Skeletal muscle satellite cell (primary cell): ENCODE results near the gene BTG2.
A peak's percentile ranks its signal among the peaks of the same experiment; 100 is the strongest.

Experiments
- H3K27me3 ChIP-seq: 2 replicates; pipeline ENCODE4 v1.7.0; 2013; ENCODE audit warnings: low read length; ENCODE audit not compliant: control insufficient read depth, insufficient read depth
- H3K36me3 ChIP-seq: 2 replicates; pipeline ENCODE4 v1.7.0; 2013; ENCODE audit warnings: mild to moderate bottlenecking, control low read depth, low read length; ENCODE audit not compliant: insufficient read depth
- H3K4me1 ChIP-seq: 2 replicates; pipeline ENCODE4 v1.7.0; 2013; ENCODE audit warnings: low read length; ENCODE audit not compliant: control insufficient read depth, insufficient read depth
- H3K4me2 ChIP-seq: 2 replicates; pipeline ENCODE4 v1.7.0; 2013; ENCODE audit warnings: mild to moderate bottlenecking, low read length
- H3K4me3 ChIP-seq: 2 replicates; pipeline ENCODE4 v1.7.0; 2013; ENCODE audit warnings: low read length
- H3K9ac ChIP-seq: 2 replicates; pipeline ENCODE4 v1.7.0; 2013; ENCODE audit warnings: mild to moderate bottlenecking, low read depth, low read length, moderate library complexity
- H3K9me3 ChIP-seq: replicated peaks from 2 replicates; pipeline ENCODE4 v1.7.0; 2013; ENCODE audit warnings: mild to moderate bottlenecking, control low read depth, low read length

The BTG2 gene

DNA sequence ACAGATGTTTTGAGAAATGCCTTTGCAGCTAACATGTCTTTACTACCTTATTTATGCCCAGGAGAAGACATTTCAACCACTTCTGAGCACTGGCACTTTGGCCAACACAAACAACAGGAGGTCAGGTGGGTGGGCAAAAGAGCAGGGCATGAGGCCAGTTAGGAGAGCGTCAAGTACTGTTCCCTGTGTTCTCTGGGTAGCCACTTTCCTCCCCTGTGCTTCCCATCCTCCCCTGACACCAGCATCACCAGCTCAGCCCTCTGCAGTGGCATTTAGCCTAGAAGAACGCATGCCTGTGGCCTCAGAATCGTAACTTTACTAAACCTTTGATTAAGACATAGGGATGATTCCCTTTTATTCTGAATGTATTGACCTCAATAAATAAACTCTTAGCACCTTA is 18.3 kb downstream of the BTG2 start:
- Histone ChIP-seq H3K9me3 (no peaks in the 10 kb centered on the region), H3K4me2 (no peak overlapping the region), H3K27me3 (peaks cover 58% of the 10 kb centered on the region), H3K9ac (no peak overlapping the region), H3K4me1 (peaks cover 20% of the 10 kb centered on the region), H3K36me3 (no peaks in the 10 kb centered on the region), H3K4me3 (no peak overlapping the region)

DNA sequence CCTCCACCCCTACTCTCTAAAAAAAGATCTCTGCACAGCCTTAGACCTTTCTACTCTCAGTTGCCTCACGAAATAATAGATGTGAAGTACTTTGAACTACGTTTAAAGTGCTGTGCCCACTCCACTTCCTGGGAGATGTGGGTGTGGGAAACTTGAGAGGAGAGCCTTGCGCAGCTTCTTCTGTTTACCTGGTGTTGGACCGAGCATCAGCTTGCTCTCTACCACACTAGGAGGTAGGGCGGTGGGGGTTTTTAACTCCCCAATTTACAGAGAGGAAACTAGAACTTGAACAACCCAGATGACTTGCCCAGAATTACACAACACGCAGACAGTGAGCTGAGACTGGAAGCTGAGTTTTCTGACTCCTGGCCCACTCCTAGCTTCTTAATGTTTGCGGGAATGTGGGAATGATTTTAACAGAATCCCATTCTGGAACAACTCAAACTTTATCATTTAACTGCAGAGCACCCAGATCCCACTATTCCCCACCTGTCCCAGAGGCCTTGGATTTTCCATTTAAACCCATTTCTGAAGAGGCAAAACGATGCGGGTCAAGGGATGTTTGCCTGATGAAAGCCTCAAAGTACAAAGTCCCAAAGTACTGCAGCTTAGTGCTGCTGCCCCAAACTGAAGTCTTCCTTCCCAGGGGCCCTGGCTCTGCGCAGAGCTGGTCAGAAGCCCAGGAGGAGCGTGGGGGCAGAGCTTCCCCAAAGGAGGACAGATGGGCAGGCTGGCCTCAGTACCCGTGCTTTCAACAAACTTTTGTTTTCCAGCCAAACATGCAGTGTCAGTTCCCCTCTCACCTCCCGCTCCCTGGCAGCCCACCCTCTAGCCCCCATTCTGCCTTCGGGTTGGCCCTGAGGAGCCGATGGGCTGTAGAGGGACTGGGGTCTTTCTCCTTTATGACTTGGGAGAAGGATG is 19.0 kb downstream of the BTG2 start:
- peaks cover 58% of the 10 kb centered on the region for H3K27me3 ChIP-seq
- H3K36me3 ChIP-seq = no peaks in the 10 kb centered on the region
- no peak overlapping the region for H3K4me2 ChIP-seq
- peaks cover 20% of the 10 kb centered on the region for H3K4me1 ChIP-seq
- no peaks in the 10 kb centered on the region for H3K9me3 ChIP-seq
- H3K4me3 ChIP-seq = no peak overlapping the region
- H3K9ac ChIP-seq = no peak overlapping the region

DNA sequence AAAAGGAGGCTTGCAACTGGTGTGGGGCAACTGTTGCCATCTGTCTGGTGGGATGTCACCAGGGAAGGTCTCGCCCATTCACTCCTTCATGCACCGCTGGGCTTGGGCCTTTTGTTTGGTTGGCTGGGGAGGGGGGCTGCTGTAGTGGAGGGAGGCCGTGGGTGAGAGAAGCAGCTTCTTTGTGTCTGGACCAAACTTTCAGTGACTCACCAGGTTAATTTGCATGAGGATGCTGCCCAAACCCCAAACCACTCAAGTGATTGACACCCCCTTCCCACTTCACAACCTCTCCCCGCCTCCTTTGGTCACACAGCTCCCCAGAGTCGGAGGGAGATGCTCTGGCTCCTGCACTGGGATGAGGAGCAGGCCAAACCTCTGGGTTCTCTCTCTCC is 19.7 kb downstream of the BTG2 start:
- peaks cover 62% of the 10 kb centered on the region for H3K27me3 ChIP-seq
- H3K4me1 ChIP-seq = peaks cover 20% of the 10 kb centered on the region
- H3K36me3 ChIP-seq = no peaks in the 10 kb centered on the region
- no peak overlapping the region for H3K4me2 ChIP-seq
- H3K9me3 ChIP-seq = no peaks in the 10 kb centered on the region
- no peak overlapping the region for H3K4me3 ChIP-seq
- no peak overlapping the region for H3K9ac ChIP-seq

DNA sequence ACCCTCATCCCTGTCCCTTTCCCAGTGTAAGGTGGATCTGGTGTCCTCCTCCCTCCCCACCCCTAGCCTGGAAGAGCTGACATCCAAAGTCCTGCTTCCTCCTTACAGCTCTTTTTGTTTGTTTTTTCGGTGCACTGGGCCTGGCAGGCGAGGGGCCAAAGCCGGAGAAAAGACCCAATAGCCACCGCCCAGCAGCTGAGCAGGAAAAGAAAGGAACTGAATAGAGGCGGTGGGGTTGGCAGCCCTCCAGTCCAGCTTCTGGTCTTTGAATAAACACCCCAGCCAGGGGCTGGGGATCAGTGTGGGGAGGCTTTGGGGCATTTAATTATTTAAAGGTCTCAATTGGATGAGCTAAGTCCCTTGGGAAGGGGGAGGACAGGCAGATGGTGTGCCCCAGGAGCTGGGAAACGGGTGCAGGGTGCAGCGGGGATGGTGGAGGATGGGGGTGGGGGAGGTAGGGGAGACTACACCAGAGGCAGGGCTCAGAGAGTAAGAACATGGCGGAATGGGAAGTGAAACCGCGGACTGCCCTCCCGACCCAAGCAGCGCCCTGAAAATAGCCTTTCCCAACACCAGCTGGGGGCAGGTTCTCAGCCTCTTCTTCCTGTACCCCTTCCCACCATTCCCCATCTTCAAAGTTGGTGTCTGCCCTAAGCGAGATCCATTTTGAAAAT is 20.2 kb downstream of the BTG2 start:
- H3K9me3 ChIP-seq = no peaks in the 10 kb centered on the region
- no peaks in the 10 kb centered on the region for H3K36me3 ChIP-seq
- no peak overlapping the region for H3K4me3 ChIP-seq
- H3K27me3 ChIP-seq = peaks cover 59% of the 10 kb centered on the region
- no peak overlapping the region for H3K4me2 ChIP-seq
- H3K4me1 ChIP-seq = peaks cover 17% of the 10 kb centered on the region
- H3K9ac ChIP-seq = no peak overlapping the region

DNA sequence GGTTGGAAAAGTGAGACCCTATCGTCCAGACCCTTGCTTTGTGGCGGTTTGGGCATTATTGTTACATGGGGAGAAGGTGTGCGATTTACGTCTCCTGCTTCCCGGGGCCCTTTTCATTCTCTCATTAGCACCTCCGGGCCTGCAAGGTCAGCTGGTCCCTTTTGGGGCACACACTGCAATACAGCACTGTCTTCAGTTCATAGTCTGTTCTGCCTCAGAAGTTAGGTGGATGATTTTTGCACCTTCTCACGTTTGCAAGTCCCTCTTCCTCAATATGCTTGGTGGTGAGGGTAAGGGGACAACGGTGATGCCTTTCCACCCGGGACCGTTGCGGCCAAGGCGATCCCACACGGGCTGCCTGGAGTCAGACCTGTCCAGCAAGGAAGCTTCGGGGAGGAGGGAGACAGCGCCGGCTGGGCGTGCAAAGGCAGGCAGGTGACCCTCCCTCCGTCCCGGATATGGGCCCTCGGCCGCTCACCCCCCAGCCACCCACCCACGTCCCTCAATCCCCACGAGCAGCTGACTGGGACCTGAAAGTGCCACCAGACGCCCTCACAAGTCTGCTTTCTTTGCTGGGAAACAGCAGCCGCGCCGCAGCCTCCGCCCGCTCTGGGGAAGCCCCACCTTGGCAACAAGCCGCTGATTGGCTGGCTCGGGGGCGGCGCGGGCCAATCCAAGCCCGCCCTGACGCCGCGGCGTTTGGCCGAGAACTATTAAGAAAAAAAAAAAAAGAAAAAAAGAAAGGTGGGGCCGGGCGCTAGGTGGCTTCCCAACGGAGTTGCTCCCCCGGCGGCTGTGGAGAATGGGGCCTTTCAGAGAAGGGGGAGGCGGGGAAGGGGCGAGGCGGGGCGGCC is 21.7 kb downstream of the BTG2 start:
- Histone ChIP-seq H3K4me3 (peak overlapping the region; percentile 74), H3K27me3 (peaks cover 53% of the 10 kb centered on the region), H3K9ac (peak overlapping the region; percentile 65), H3K9me3 (no peaks in the 10 kb centered on the region), H3K4me1 (peaks cover 17% of the 10 kb centered on the region), H3K36me3 (no peaks in the 10 kb centered on the region), H3K4me2 (peak overlapping the region; percentile 92)

DNA sequence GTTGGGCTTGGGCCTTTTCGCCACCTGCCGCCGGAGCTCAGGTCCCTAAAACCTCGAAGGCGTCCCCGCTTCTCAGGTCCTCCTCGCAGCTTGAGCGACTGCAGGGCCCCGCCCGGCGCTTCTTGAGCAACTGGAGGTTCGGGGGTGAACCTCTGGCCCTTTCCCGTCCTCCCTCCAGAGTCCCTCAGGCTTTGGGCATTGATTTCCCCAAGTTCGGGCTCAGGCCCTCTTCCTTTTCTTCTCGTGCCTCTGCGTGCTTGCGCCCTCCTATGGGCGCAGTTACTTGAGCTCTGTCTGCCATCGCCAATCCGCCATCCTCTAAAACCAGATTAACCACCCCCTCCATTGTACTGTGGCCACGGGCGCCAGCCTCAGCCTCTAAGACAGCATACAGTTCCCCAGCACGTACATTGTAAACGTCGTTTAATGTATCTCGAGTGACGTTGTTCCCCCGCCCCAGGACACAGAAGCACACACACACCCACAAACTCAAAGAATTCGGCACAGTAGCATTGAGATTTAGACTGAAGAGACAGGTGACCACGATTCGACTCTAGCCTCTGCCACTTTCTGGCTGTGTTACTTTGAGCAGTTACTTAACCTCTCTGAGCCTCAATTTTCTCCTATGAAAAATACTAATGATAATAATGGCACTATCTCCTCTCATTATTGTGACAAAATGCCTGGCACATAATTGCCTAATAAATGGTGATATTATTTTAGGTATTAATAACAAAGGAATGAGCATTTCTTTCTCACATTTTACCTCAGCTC is 22.6 kb downstream of the BTG2 start:
- Histone ChIP-seq H3K4me1 (peaks cover 17% of the 10 kb centered on the region), H3K9me3 (no peaks in the 10 kb centered on the region), H3K27me3 (peaks cover 45% of the 10 kb centered on the region), H3K4me3 (peak overlapping the region; percentile 70), H3K9ac (peak overlapping the region; percentile 65), H3K36me3 (no peaks in the 10 kb centered on the region), H3K4me2 (peak overlapping the region; percentile 92)

DNA sequence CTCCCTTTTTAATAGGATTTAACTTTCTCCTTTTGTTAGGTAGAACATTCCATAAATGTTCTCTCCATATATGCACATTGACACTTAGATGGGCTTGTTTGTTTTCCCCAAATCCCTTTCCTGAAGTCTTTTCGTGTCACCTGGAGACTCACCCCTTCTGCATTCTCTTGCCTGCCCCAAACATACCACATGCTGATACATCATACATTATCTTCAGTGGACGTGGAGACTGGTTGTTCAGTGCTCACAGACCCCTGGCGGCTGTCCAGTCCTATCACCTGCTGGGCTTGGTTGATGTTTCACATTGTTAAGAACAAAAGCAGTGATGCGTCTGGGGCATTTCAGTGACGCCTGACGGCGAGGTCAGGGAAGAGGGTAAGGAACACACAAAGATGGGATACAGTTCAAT is 23.4 kb downstream of the BTG2 start:
- no peaks in the 10 kb centered on the region for H3K36me3 ChIP-seq
- H3K9ac ChIP-seq = no peak overlapping the region
- H3K4me2 ChIP-seq = no peak overlapping the region
- no peak overlapping the region for H3K4me3 ChIP-seq
- H3K4me1 ChIP-seq = peaks cover 17% of the 10 kb centered on the region
- H3K27me3 ChIP-seq = peaks cover 41% of the 10 kb centered on the region
- H3K9me3 ChIP-seq = no peaks in the 10 kb centered on the region

DNA sequence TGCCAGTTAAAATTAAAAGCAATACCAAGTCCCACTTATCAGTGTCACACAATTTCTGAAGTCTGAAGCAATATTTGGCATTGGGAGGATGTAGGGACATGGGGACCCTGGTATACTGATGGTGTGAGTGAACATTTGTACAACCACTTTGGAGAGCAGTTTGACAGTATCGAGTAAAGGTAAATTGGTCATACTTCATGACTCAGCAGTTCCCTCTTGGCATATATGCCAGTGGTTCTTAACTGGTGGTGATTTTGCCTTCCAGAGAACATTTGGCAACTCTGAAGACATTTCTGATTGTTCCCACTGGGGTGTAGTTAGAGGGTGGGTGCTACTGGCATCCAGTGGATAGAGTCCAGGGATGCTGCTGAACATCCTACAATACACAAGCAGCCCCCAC is 25.9 kb downstream of the BTG2 start:
- Histone ChIP-seq H3K4me3 (no peak overlapping the region), H3K27me3 (peaks cover 29% of the 10 kb centered on the region), H3K9me3 (no peaks in the 10 kb centered on the region), H3K4me1 (peaks cover 17% of the 10 kb centered on the region), H3K9ac (no peak overlapping the region), H3K36me3 (no peaks in the 10 kb centered on the region), H3K4me2 (no peak overlapping the region)

DNA sequence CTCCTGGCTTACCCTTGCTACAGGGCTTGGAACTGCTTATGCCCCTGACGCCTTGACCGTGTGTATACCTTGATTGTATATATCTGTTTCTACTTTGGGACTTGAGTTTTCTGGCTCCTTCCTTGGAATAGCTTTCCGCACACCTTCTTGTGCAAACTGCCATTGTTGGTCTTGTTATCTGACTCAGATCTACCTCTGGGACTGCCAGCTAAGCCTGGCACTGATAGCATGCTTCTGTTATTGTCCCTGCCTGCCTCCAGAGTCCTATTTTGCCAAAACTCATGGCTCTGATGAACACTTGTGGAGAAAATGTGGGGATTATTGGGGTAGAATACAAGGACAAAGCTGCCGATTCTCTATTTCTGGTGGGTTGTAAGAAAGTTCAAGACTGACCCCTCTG is 30.2 kb downstream of the BTG2 start:
- H3K4me1 ChIP-seq = peaks cover 5% of the 10 kb centered on the region

DNA sequence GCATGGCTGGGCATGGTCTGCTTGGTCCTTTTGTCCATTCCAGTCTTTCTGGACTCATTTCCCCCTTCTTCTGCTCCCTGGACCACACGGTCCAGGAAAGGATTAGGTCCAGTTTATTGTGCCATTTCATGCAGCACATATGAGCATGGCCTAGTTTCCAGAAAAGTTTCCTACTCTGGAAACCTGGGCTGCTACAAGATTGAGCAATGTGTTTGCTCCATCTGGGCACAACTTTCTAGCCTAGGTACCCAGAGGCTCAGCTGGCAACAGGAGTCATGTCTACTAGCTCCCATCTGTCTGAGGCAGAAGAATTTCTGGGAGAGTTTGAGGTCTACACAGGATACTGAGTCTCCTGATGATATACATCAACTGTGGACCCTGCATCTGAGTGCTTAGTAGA is 30.8 kb downstream of the BTG2 start:
- H3K9ac ChIP-seq = no peak overlapping the region
- no peak overlapping the region for H3K4me2 ChIP-seq
- H3K9me3 ChIP-seq = no peaks in the 10 kb centered on the region
- H3K4me1 ChIP-seq = peaks cover 5% of the 10 kb centered on the region
- H3K36me3 ChIP-seq = no peaks in the 10 kb centered on the region
- H3K4me3 ChIP-seq = no peak overlapping the region
- H3K27me3 ChIP-seq = peaks cover 29% of the 10 kb centered on the region

More for the DNA sequence above, 30.2 kb downstream of the BTG2 start:
- Histone ChIP-seq H3K36me3 (no peaks in the 10 kb centered on the region), H3K27me3 (peaks cover 23% of the 10 kb centered on the region), H3K9me3 (no peaks in the 10 kb centered on the region), H3K4me3 (no peak overlapping the region), H3K4me2 (no peak overlapping the region), H3K9ac (no peak overlapping the region)
